ENCODE measurements around the gene ORM1.

DNA sequence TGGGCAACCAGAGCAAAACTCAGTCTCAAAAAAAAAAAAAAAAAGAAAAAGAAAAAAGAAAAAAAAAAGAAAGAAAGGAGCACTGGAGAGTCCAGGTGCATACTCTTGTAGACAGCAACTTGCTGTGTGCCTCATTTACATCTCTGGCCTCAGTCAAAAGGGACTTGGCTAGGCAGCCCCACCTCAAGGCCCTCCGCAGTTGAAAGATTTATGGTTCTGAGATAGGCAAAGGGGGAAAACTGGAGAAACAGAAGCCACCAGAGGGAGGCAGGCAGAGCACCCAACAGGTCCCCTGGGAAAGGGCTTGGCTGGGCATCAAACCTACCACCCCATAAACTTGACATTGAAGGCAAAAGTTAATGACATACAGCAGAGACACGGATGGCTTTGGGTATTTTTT is 12.8 kb downstream of the ORM1 start:
- TF ChIP-seq, protein P1, sequence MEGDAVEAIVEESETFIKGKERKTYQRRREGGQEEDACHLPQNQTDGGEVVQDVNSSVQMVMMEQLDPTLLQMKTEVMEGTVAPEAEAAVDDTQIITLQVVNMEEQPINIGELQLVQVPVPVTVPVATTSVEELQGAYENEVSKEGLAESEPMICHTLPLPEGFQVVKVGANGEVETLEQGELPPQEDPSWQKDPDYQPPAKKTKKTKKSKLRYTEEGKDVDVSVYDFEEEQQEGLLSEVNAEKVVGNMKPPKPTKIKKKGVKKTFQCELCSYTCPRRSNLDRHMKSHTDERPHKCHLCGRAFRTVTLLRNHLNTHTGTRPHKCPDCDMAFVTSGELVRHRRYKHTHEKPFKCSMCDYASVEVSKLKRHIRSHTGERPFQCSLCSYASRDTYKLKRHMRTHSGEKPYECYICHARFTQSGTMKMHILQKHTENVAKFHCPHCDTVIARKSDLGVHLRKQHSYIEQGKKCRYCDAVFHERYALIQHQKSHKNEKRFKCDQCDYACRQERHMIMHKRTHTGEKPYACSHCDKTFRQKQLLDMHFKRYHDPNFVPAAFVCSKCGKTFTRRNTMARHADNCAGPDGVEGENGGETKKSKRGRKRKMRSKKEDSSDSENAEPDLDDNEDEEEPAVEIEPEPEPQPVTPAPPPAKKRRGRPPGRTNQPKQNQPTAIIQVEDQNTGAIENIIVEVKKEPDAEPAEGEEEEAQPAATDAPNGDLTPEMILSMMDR (IDR thresholded peaks at IDR 0.05; ENCODE audit: low read length) = no peak
- TF ChIP-seq EZH2 (IDR thresholded peaks at IDR 0.05; ENCODE audit: borderline replicate concordance, low read length) = no peak

Data from OCI-LY1 (cell line).